HCT116 (cell line): ENCODE data around the gene GNG2. TPM values are rescaled to one million over a fixed set of nuclear protein-coding genes. Genes with fewer than 3 reads are reported as not detected.

ENCODE experiments used
- ATAC-seq: fragments of 200-7000 bp; cut with Tn5 transposase; 2 replicates; pipeline ENCODE4 v1.9.1; 2020; ENCODE audit warnings: mild to moderate bottlenecking, moderate library complexity
- BruUV-seq: library from RNA; stranded (reverse); fragments of 400-500 nt; replicated peaks from 2 replicates; lab custom pipeline; 2021; lab: Mats Ljungman, UMichigan
- CTCF ChIA-PET: fragments of 300-600 bp; sonication (Branson Sonifier 250); formaldehyde crosslinking; loops from one replicate; lab custom pipeline; 2021; ENCODE audit warnings: antibody characterized with exemption; lab: Charles Lee
- POLR2A ChIA-PET: fragments of 300-600, 350-600 bp; sonication (Branson Sonifier 250); formaldehyde crosslinking; loops from one replicate; lab custom pipeline; 2021; ENCODE audit warnings: antibody characterized with exemption; lab: Charles Lee
- RAD21 ChIA-PET, 2 experiments: fragments of 300-600 bp; sonication (Branson Sonifier 250); formaldehyde crosslinking; loops; one replicate each; lab custom pipeline; 2023; ENCODE audit warnings: low total read pairs in 2 of 2; ENCODE audit not compliant: uncharacterized antibody in 2 of 2, unreplicated experiment in 2 of 2, low non-redundant PET in 1 of 2; lab: Charles Lee
- DNase-seq: peaks from one replicate; pipeline ENCODE4 v3.0.0-alpha.2; 2010; ENCODE audit warnings: low read depth, low spot score
- H2AFZ ChIP-seq: fragments of 200-600 bp; shearing (Covaris generic), sonication (generic); 2 replicates; pipeline ENCODE4 v1.6.1; 2017; ENCODE audit warnings: low read depth, mixed run types, mixed read lengths, antibody characterized with exemption, low read length; ENCODE audit not compliant: poor library complexity, severe bottlenecking
- H3K27ac ChIP-seq: 2 replicates; pipeline ENCODE4 v1.5.1; 2012; ENCODE audit warnings: low read depth, low read length
- H3K27me3 ChIP-seq: fragments of 200-600 bp; sonication (generic); 2 replicates; pipeline ENCODE4 v1.6.1; 2016; ENCODE audit warnings: mixed run types, low read length, mixed read lengths; ENCODE audit not compliant: insufficient read depth
- H3K36me3 ChIP-seq, 2 experiments: fragments of 200-500 bp in 1 of 2; fragments of 200-600 bp in 1 of 2; sonication (Bioruptor generic) in 1 of 2; sonication (generic) in 1 of 2; 2 replicates each; pipeline versions ENCODE4 v1.5.1 to v1.6.1; 2014 to 2016; ENCODE audit warnings: low read length in 2 of 2, inconsistent platforms in 1 of 2, mixed read lengths in 1 of 2, mixed run types in 1 of 2; ENCODE audit not compliant: insufficient read depth in 2 of 2, control insufficient read depth in 1 of 2
- H3K4me1 ChIP-seq, 2 experiments: fragments of 200-600 bp in 1 of 2; sonication (generic) in 1 of 2; 2 replicates each; pipeline versions ENCODE4 v1.5.1 to v1.6.1; 2012 to 2017; ENCODE audit warnings: low read length in 2 of 2, inconsistent platforms in 1 of 2, mild to moderate bottlenecking in 1 of 2, mixed read lengths in 1 of 2, mixed run types in 1 of 2, moderate library complexity in 1 of 2; ENCODE audit not compliant: insufficient read depth in 2 of 2, control insufficient read depth in 1 of 2
- H3K4me2 ChIP-seq: fragments of 200-600 bp; sonication (generic); 2 replicates; pipeline ENCODE4 v1.6.1; 2017; ENCODE audit warnings: mixed run types, low read length, mixed read lengths
- H3K4me3 ChIP-seq, 2 experiments: fragments of 200-600 bp in 1 of 2; sonication (generic) in 1 of 2; replicated peaks in 1 of 2; 2 replicates each; pipeline ENCODE4 v1.5.1; 2011 to 2016; ENCODE audit warnings: low read length in 2 of 2, control low read depth in 1 of 2, low read depth in 1 of 2, mild to moderate bottlenecking in 1 of 2, mixed read lengths in 1 of 2, mixed run types in 1 of 2
- H3K79me2 ChIP-seq: fragments of 200-600 bp; sonication (generic); 2 replicates; pipeline ENCODE4 v1.6.1; 2017; ENCODE audit warnings: mild to moderate bottlenecking, mixed run types, low read length, moderate library complexity, mixed read lengths; ENCODE audit not compliant: insufficient read depth
- H3K9ac ChIP-seq: fragments of 200-600 bp; sonication (generic); 2 replicates; pipeline ENCODE4 v1.6.1; 2016; ENCODE audit warnings: low read length, mixed read lengths
- H3K9me2 ChIP-seq: fragments of 200-600 bp; sonication (generic), shearing (Covaris generic); 2 replicates; pipeline ENCODE4 v1.6.1; 2017; ENCODE audit warnings: mixed run types, mild to moderate bottlenecking, moderate library complexity; ENCODE audit not compliant: insufficient read depth
- H3K9me3 ChIP-seq, 2 experiments: fragments of 200-500 bp in 1 of 2; fragments of 200-600 bp in 1 of 2; sonication (Bioruptor generic) in 1 of 2; sonication (generic) in 1 of 2; 2 replicates each; pipeline ENCODE4 v1.6.1; 2014 to 2017; ENCODE audit warnings: low read length in 2 of 2, mixed read lengths in 2 of 2, inconsistent platforms in 1 of 2, low read depth in 1 of 2, mild to moderate bottlenecking in 1 of 2, mixed run types in 1 of 2, moderate library complexity in 1 of 2; ENCODE audit not compliant: control insufficient read depth in 1 of 2, insufficient read depth in 1 of 2
- H4K20me1 ChIP-seq: fragments of 200-600 bp; sonication (generic), shearing (Covaris generic); 2 replicates; pipeline ENCODE4 v1.6.1; 2017; ENCODE audit warnings: mixed run types, mild to moderate bottlenecking, moderate library complexity; ENCODE audit not compliant: insufficient read depth
- CBX3 ChIP-seq: IDR thresholded peaks from 2 replicates; pipeline ENCODE4 v1.6.1; 2012; ENCODE audit warnings: low read depth
- CEBPB ChIP-seq: IDR thresholded peaks from 2 replicates; pipeline ENCODE4 v1.6.1; 2012; ENCODE audit warnings: low read depth
- CTCF ChIP-seq, 3 experiments: fragments of 200-600 bp in 1 of 3; sonication (generic) in 1 of 3; IDR thresholded peaks in 2 of 3; conservative IDR thresholded peaks in 1 of 3; 2 replicates each; pipeline ENCODE4 v1.5.1; 2012 to 2017; ENCODE audit warnings: low read depth in 2 of 3, low read length in 2 of 3, antibody characterized with exemption in 1 of 3, borderline replicate concordance in 1 of 3, control low read depth in 1 of 3, mild to moderate bottlenecking in 1 of 3, mixed read lengths in 1 of 3, mixed run types in 1 of 3, moderate library complexity in 1 of 3; ENCODE audit not compliant: insufficient read depth in 1 of 3
- EZH2 ChIP-seq: fragments of 200-600 bp; sonication (generic); IDR thresholded peaks from 2 replicates; pipeline ENCODE4 v1.6.1; 2017; ENCODE audit warnings: antibody characterized with exemption, mixed run types
- FOSL1 ChIP-seq: IDR thresholded peaks from 2 replicates; pipeline ENCODE4 v1.6.1; 2012; ENCODE audit warnings: low read depth
- MAX ChIP-seq: IDR thresholded peaks from 2 replicates; pipeline ENCODE4 v1.6.1; 2012
- POLR2A ChIP-seq: IDR thresholded peaks from 2 replicates; pipeline ENCODE4 v1.7.0; 2011; ENCODE audit warnings: borderline replicate concordance; ENCODE audit not compliant: insufficient read depth, insufficient read length; ENCODE audit errors: extremely low read depth
- POLR2AphosphoS5 ChIP-seq: IDR thresholded peaks from 2 replicates; pipeline ENCODE4 v1.6.1; 2011; ENCODE audit warnings: mild to moderate bottlenecking, low read depth, low read length, moderate library complexity
- RAD21 ChIP-seq: IDR thresholded peaks from 2 replicates; pipeline ENCODE4 v1.6.1; 2012; ENCODE audit warnings: low read depth, mild to moderate bottlenecking
- SIN3A ChIP-seq: IDR thresholded peaks from 2 replicates; pipeline ENCODE4 v1.6.1; 2012; ENCODE audit warnings: low read depth
- SRF ChIP-seq: IDR thresholded peaks from 2 replicates; pipeline ENCODE4 v1.6.1; 2012; ENCODE audit warnings: low read depth
- TCF7L2 ChIP-seq: IDR thresholded peaks from 2 replicates; pipeline ENCODE4 v1.7.0; 2011; ENCODE audit warnings: borderline replicate concordance, inconsistent platforms; ENCODE audit not compliant: insufficient read depth, insufficient read length; ENCODE audit errors: extremely low read depth
- YY1 ChIP-seq: IDR thresholded peaks from 2 replicates; pipeline ENCODE4 v1.6.1; 2011; ENCODE audit warnings: low read length, low read depth, moderate library complexity, mild to moderate bottlenecking; ENCODE audit not compliant: insufficient replicate concordance; ENCODE audit errors: extremely low read depth
- ZFX ChIP-seq: fragments of 450-650 bp; IDR thresholded peaks from 2 replicates; pipeline ENCODE4 v1.6.1; 2017
- ZNF274 ChIP-seq: fragments of 200-500 bp; sonication (Bioruptor generic); IDR thresholded peaks from 2 replicates; pipeline ENCODE4 v1.6.1; 2014; ENCODE audit warnings: mild to moderate bottlenecking, low read depth, low read length, inconsistent platforms
- intact Hi-C: fragments of 100-400 bp; cut with micrococcal nuclease; formaldehyde crosslinking; loops from 2 replicates; pipeline ENCODE4 v1.10.0; 2022
- total RNA-seq: library from RNA; stranded (reverse); gene quantifications from one replicate; pipeline ENCODE4 v1.2.1, GENCODE V29; 2021; ENCODE audit not compliant: unreplicated experiment
- TF ChIP-seq, protein P1 (sequence below): IDR thresholded peaks from 2 replicates; pipeline ENCODE4 v1.6.1; 2012; ENCODE audit warnings: low read depth

Gene GNG2
- total RNA-seq, 1 experiment from 2014 or later, result 0.74 TPM

DNA sequence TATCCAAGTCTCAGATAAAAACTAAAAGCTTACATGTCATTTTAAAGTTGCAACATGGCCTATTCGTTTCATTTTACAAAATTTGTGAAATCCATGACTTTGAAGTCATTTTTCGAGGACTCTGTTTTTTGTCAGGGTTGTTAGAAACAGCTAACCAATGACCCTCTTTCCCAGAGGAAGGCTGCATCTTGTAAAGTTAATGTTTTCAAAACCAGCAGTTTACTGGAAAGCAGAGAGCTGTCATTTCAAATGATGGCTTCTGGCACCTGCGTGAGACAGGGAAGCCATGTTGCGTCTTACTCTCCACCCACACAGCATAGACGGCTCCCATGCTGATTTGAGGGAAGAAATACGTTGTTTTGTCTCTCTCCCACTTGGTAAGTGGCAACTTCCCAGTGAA, 78.8 kb downstream of the GNG2 start:
- intact Hi-C loops, result no loop called here
- H3K27ac ChIP-seq, result no peak overlapping the region
- no peak overlapping the region for H2AFZ ChIP-seq
- no peaks in the 10 kb centered on the region for H3K4me1 ChIP-seq
- DNase-seq, result no peak
- BruUV-seq, result no TSS peak
- no peak for ATAC-seq
- no peaks in the 10 kb centered on the region for H3K36me3 ChIP-seq
- no peak overlapping the region for H3K4me3 ChIP-seq
- TF ChIP-seq SRF (no peak), FOSL1 (no peak), EZH2 (no peak), RAD21 (no peak), POLR2AphosphoS5 (no peak), MAX (no peak), TCF7L2 (no peak), YY1 (no peak), POLR2A (no peak), CEBPB (no peak), CBX3 (no peak), CTCF (IDR thresholded peaks at IDR 0.05 in 2 of 3, conservative IDR thresholded peaks at IDR 0.05 in 1 of 3; ENCODE audit: borderline replicate concordance in 1 of 3, insufficient read depth in 1 of 3, low read depth in 2 of 3, low read length in 2 of 3) (no peak), ZNF274 (no peak), SIN3A (no peak), ZFX (no peak)
- TF ChIP-seq, protein P1, sequence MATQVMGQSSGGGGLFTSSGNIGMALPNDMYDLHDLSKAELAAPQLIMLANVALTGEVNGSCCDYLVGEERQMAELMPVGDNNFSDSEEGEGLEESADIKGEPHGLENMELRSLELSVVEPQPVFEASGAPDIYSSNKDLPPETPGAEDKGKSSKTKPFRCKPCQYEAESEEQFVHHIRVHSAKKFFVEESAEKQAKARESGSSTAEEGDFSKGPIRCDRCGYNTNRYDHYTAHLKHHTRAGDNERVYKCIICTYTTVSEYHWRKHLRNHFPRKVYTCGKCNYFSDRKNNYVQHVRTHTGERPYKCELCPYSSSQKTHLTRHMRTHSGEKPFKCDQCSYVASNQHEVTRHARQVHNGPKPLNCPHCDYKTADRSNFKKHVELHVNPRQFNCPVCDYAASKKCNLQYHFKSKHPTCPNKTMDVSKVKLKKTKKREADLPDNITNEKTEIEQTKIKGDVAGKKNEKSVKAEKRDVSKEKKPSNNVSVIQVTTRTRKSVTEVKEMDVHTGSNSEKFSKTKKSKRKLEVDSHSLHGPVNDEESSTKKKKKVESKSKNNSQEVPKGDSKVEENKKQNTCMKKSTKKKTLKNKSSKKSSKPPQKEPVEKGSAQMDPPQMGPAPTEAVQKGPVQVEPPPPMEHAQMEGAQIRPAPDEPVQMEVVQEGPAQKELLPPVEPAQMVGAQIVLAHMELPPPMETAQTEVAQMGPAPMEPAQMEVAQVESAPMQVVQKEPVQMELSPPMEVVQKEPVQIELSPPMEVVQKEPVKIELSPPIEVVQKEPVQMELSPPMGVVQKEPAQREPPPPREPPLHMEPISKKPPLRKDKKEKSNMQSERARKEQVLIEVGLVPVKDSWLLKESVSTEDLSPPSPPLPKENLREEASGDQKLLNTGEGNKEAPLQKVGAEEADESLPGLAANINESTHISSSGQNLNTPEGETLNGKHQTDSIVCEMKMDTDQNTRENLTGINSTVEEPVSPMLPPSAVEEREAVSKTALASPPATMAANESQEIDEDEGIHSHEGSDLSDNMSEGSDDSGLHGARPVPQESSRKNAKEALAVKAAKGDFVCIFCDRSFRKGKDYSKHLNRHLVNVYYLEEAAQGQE, result no peak
- no peaks in the 10 kb centered on the region for H3K9me3 ChIP-seq
- ChIA-PET CTCF (interaction anchor here (1.6 kb wide), 1 partner anchor 15 kb away, joined by 4 read pairs; no protein-coding TSS in a partner anchor), RAD21 (no interaction called here), POLR2A (no interaction called here)
- H3K4me2 ChIP-seq, result no peak overlapping the region
- H3K9me2 ChIP-seq, result no peaks in the 10 kb centered on the region
- H3K79me2 ChIP-seq, result no peaks in the 10 kb centered on the region
- H3K9ac ChIP-seq, result no peak overlapping the region
- no peaks in the 10 kb centered on the region for H3K27me3 ChIP-seq
- H4K20me1 ChIP-seq, result no peaks in the 10 kb centered on the region
